Measurements from ENCODE around the gene HINFP. TPM values are rescaled to one million over a fixed set of nuclear protein-coding genes. Genes with fewer than 3 reads are reported as not detected.

Gene HINFP
- total RNA-seq, 1 experiment from 2014 or later: 42.4 TPM

- no peak overlapping the region for H2BK5ac ChIP-seq (ENCODE audit: insufficient read length, low read length)
- no peaks in the 10 kb centered on the region for H3K9me3 Mint-ChIP-seq
- no peaks in the 10 kb centered on the region for H3K79me1 ChIP-seq (ENCODE audit: insufficient read depth, low read depth, low read length, poor library complexity, severe bottlenecking)
- H3K79me2 ChIP-seq (ENCODE audit: insufficient read depth, low read length): no peaks in the 10 kb centered on the region
- no peak overlapping the region for H3T11ph ChIP-seq (ENCODE audit: low read length)
- H3K56ac ChIP-seq (ENCODE audit: insufficient read length, low read depth, low read length): no peak overlapping the region
- no peak overlapping the region for H2BK120ac ChIP-seq (ENCODE audit: low read depth, low read length, poor library complexity, severe bottlenecking)
- no peak overlapping the region for H4K91ac ChIP-seq (ENCODE audit: insufficient read length, low read depth, low read length)
- no peak overlapping the region for H3K4me2 ChIP-seq (ENCODE audit: insufficient read depth, insufficient read length, low read length)
- no peak for TF ChIP-seq CTCF (conservative IDR thresholded peaks at IDR 0.05)
- H3K27me3 ChIP-seq (ENCODE audit: insufficient read depth, low read length): no peaks in the 10 kb centered on the region
- H3K4me3 Mint-ChIP-seq: no peak overlapping the region
- H3K18ac ChIP-seq (ENCODE audit: insufficient read length, low read depth, low read length): no peak overlapping the region
- H3K9me3 ChIP-seq (ENCODE audit: control insufficient read depth, low read depth, low read length): no peaks in the 10 kb centered on the region
- H2BK20ac ChIP-seq (ENCODE audit: low read depth, low read length, poor library complexity, severe bottlenecking): no peak overlapping the region
- H2BK15ac ChIP-seq (ENCODE audit: low read depth, low read length): no peak overlapping the region
- H3K27ac Mint-ChIP-seq: no peak overlapping the region
- H3K27me3 Mint-ChIP-seq (ENCODE audit: low read depth): peaks cover 25% of the 10 kb centered on the region
- DNase-seq: no peak
- WGBS (ENCODE audit: extremely low coverage, insufficient read length, low lambda C conversion rate): no CpG with 5 or more reads among the region's 3 CpGs
- H4K8ac ChIP-seq (replicated peaks; ENCODE audit: insufficient read length, low read depth, low read length): no peak overlapping the region
- no peaks in the 10 kb centered on the region for H3K4me1 ChIP-seq (ENCODE audit: insufficient read depth, low read length)
- H3K23ac ChIP-seq (ENCODE audit: insufficient read length, low read depth, low read length): no peak overlapping the region
- no peak overlapping the region for H2AFZ ChIP-seq (ENCODE audit: low read length)
- no peaks in the 10 kb centered on the region for H4K20me1 ChIP-seq (ENCODE audit: control insufficient read depth, insufficient read depth, insufficient read length)
- H4K5ac ChIP-seq (ENCODE audit: insufficient read length, low read depth, low read length): no peak overlapping the region
- H3K27ac ChIP-seq (ENCODE audit: insufficient read length, low read depth, low read length): no peak overlapping the region
- no peak overlapping the region for H3K9ac ChIP-seq (ENCODE audit: extremely low read depth, insufficient read length, low read length)
- H2BK12ac ChIP-seq (ENCODE audit: insufficient read length, low read depth, low read length): no peak overlapping the region
- peaks cover 13 to 20% of the 10 kb centered on the region in 2 experiments for H3K4me1 Mint-ChIP-seq
- no peaks in the 10 kb centered on the region for H3K23me2 ChIP-seq (ENCODE audit: insufficient read length, low read depth, low read length, poor library complexity, severe bottlenecking)
- no peak overlapping the region for H3K4ac ChIP-seq (ENCODE audit: low read depth, low read length)
- H2AK5ac ChIP-seq (ENCODE audit: insufficient read length, low read length): no peak overlapping the region
- no peaks in the 10 kb centered on the region for H3K36me3 Mint-ChIP-seq (ENCODE audit: insufficient read depth in 1 of 3, low read depth in 3 of 3)
- no peak overlapping the region for H3K14ac ChIP-seq (ENCODE audit: insufficient read depth, low read length)
Observed at GRCh38 chr11:119157063-119157462, 35.7 kb downstream of the HINFP start.

All from H9 (cell line).